AG10803 (cell line): Measurements from ENCODE around the gene GPR39.
A peak's percentile ranks its signal among the peaks of the same experiment; 100 is the strongest.

Experiments
- DNase-seq: peaks from one replicate; pipeline ENCODE4 v3.0.0; 2010; ENCODE audit warnings: low read depth
- H3K4me3 ChIP-seq: 2 replicates; pipeline ENCODE4 v1.5.1; 2011; ENCODE audit warnings: mild to moderate bottlenecking, low read length, control low read depth
- CTCF ChIP-seq: conservative IDR thresholded peaks from 2 replicates; pipeline ENCODE4 v1.5.1; 2011; ENCODE audit warnings: mild to moderate bottlenecking, low read length, control low read depth, inconsistent platforms

The GPR39 gene

GRCh38 chr2:132540166-132540565 is 123.6 kb downstream of the GPR39 start:
- DNase-seq, result no peak
- H3K4me3 ChIP-seq, result no peak overlapping the region
- no peak for TF ChIP-seq CTCF

GRCh38 chr2:132542953-132543569 is 126.5 kb downstream of the GPR39 start:
- no peak overlapping the region for H3K4me3 ChIP-seq
- DNase-seq, result peak; percentile 8
- TF ChIP-seq CTCF, result no peak

GRCh38 chr2:132544006-132544630 is 127.5 kb downstream of the GPR39 start:
- TF ChIP-seq CTCF, result no peak
- no peak overlapping the region for H3K4me3 ChIP-seq
- DNase-seq, result no peak

GRCh38 chr2:132547090-132547687 is 130.6 kb downstream of the GPR39 start:
- peak; percentile 79 for TF ChIP-seq CTCF
- no peak overlapping the region for H3K4me3 ChIP-seq
- DNase-seq, result peak; percentile 83

- DNase-seq, result no peak
- H3K4me3 ChIP-seq, result no peak overlapping the region
- no peak for TF ChIP-seq CTCF
These were observed 133.5 kb downstream of the GPR39 start for GRCh38 chr2:132549935-132550670.

- H3K4me3 ChIP-seq, result no peak overlapping the region
- peak; percentile 20 for DNase-seq
- TF ChIP-seq CTCF, result no peak
These were observed 134.3 kb downstream of the GPR39 start for GRCh38 chr2:132550946-132551345.
